CD4-positive, alpha-beta memory T cell (primary cell): Measurements from ENCODE around the gene ATP5MC2. TPM values are rescaled to one million over a fixed set of nuclear protein-coding genes. Genes with fewer than 3 reads are reported as not detected.
A peak's percentile ranks its signal among the peaks of the same experiment; 100 is the strongest.

Experiments
- CTCF ChIA-PET: fragments of 350-600 bp; sonication (Branson Sonifier 250); formaldehyde crosslinking; loops from one replicate; lab custom pipeline; 2021; ENCODE audit warnings: inconsistent platforms; ENCODE audit not compliant: partially characterized antibody; lab: Charles Lee
- POLR2A ChIA-PET: fragments of 350-600 bp; sonication (Branson Sonifier 250); formaldehyde crosslinking; loops from one replicate; lab custom pipeline; 2021; ENCODE audit not compliant: partially characterized antibody; lab: Charles Lee
- DNase-seq, 5 donors: peaks; one replicate each; pipeline versions ENCODE4 v3.0.0 to v3.0.0-alpha.2; 2020 to 2022; ENCODE audit warnings: mixed read lengths in 1 of 5
- H3K27ac ChIP-seq: one replicate; pipeline ENCODE4 v1.7.0; 2013; ENCODE audit warnings: low read depth, low read length
- H3K27me3 ChIP-seq: 2 replicates; pipeline ENCODE4 v1.7.0; 2013; ENCODE audit warnings: mild to moderate bottlenecking, low read length, moderate library complexity; ENCODE audit not compliant: insufficient read depth
- H3K36me3 ChIP-seq: 2 replicates; pipeline ENCODE4 v1.7.0; 2013; ENCODE audit warnings: mild to moderate bottlenecking, low read length, moderate library complexity; ENCODE audit not compliant: insufficient read depth
- H3K4me1 ChIP-seq: 2 replicates; pipeline ENCODE4 v1.7.0; 2013; ENCODE audit warnings: mild to moderate bottlenecking, low read length, moderate library complexity; ENCODE audit not compliant: insufficient read depth
- H3K4me3 ChIP-seq, 2 donors: one replicate each; pipeline ENCODE4 v1.7.0; 2013; ENCODE audit warnings: low read length in 2 of 2, mild to moderate bottlenecking in 1 of 2
- H3K9me3 ChIP-seq, 2 donors: one replicate each; pipeline ENCODE4 v1.7.0; 2013; ENCODE audit warnings: low read length in 2 of 2, control low read depth in 1 of 2; ENCODE audit not compliant: control insufficient read depth in 1 of 2
- H3K27ac Mint-ChIP-seq, 7 donors: one replicate each; pipeline ENCODE4 v1.8.0; 2020 to 2021; ENCODE audit warnings: mixed read lengths in 7 of 7, mild to moderate bottlenecking in 6 of 7, inconsistent platforms in 3 of 7, moderate library complexity in 3 of 7
- H3K27me3 Mint-ChIP-seq, 2 donors: one replicate each; pipeline ENCODE4 v1.8.0; 2020 to 2021; ENCODE audit warnings: mixed read lengths in 2 of 2
- H3K36me3 Mint-ChIP-seq, 2 donors: one replicate each; pipeline ENCODE4 v1.8.0; 2020 to 2021; ENCODE audit warnings: mixed read lengths in 2 of 2, inconsistent platforms in 1 of 2, mild to moderate bottlenecking in 1 of 2
- H3K4me1 Mint-ChIP-seq, 4 donors: one replicate each; pipeline ENCODE4 v1.8.0; 2020 to 2021; ENCODE audit warnings: mixed read lengths in 4 of 4, mild to moderate bottlenecking in 1 of 4
- H3K4me3 Mint-ChIP-seq, 8 donors: one replicate each; pipeline ENCODE4 v1.8.0; 2020 to 2021; ENCODE audit warnings: mixed read lengths in 8 of 8, mild to moderate bottlenecking in 7 of 8, moderate library complexity in 6 of 8, inconsistent platforms in 3 of 8
- H3K9me3 Mint-ChIP-seq, 8 donors: one replicate each; pipeline ENCODE4 v1.8.0; 2020 to 2021; ENCODE audit warnings: mixed read lengths in 8 of 8, mild to moderate bottlenecking in 5 of 8, inconsistent platforms in 3 of 8, moderate library complexity in 1 of 8
- intact Hi-C: fragments of 100-400 bp; cut with micrococcal nuclease; formaldehyde crosslinking; loops from one replicate; pipeline ENCODE4 v1.15.1; 2023
- polyA plus RNA-seq, 2 donors: library from polyadenylated mRNA; unstranded; fragments of 300-500 nt; fragmentation: Illumina TruSeq; gene quantifications; one replicate each; pipeline ENCODE4 v1.2.3, GENCODE V29; 2021
- total RNA-seq, 2 experiments: library from RNA; stranded (reverse); gene quantifications; one replicate each; pipeline ENCODE4 v1.2.3, GENCODE V29; 2021

ATP5MC2 gene
- total and polyA plus RNA-seq, 4 experiments from 2014 or later, result 238 to 581 (median 382) TPM

DNA sequence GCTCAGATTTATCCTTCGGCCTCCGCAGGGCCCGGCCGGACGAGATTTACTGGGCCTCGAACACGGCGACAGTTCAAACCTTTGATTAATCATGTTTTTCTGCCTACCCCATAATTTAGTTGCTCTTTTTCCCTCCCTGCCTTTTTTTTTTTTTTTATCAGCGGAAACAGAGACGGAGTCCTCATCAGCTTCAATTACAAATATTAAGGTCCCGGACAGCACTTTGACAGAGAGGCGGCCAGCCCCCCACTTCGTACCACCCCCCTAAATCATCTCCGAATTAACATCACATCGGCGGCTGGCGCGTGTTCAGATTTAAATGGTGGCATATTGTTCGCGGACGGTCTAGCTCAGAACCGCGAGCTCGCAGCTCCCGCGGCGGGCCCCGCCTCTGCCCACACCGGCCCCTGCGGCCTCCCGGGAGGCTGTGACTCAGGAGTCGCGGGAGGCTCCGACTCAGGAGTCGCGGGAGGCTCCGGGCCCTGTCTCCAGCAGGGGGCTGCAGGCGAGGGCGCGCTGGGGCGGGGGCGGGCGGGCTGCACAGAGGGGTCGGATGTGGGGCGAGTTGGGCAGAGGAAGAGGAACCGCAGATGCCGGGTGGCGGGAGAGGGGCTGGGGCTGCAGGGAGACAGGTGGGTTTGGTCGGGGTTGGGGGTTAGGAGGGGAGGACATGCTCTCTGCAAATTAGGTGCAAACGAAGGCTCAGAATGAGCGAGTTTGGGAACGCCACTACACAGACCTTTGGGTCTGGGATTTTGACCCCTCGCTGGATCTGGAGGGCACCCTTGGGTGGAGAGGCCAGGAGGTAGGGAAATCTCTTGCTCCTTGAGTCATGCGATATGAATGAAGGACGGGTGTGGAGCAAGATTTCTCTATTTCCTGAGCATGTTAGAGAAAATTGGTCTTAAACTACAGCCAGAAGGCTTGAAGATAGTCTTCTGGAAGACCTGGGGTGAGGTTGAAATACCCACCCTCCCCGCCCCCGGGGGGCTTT lies 19.6 kb upstream of the ATP5MC2 start:
- ChIA-PET CTCF (interaction anchor here (13.4 kb wide), 1 partner anchor 49 kb away, joined by 215 read pairs; no protein-coding TSS in a partner anchor), POLR2A (interaction anchor here (0.5 to 1.4 kb wide), 3 partner anchors 14 to 20 kb away, joined by 3 to 5 read pairs (median 4); partner anchors contain the start of gene ATP5MC2)
- no peak overlapping the region for H3K4me3 ChIP-seq
- H3K36me3 ChIP-seq, result no peaks in the 10 kb centered on the region
- H3K27me3 ChIP-seq, result peaks cover 45% of the 10 kb centered on the region
- H3K27ac ChIP-seq, result no peak overlapping the region
- H3K4me1 ChIP-seq, result peaks cover 23% of the 10 kb centered on the region
- Mint-ChIP-seq H3K36me3 (peaks cover 0 to 4% of the 10 kb centered on the region in 2 donors), H3K27me3 (peaks cover 56 to 67% of the 10 kb centered on the region in 2 donors), H3K4me1 (peaks cover 21 to 39% (median 29%) of the 10 kb centered on the region in 4 donors), H3K4me3 (peak overlapping the region; percentile 73 to 90 (median 83)), H3K27ac (peak overlapping the region in 2 of 7 donors; percentile 24 to 27), H3K9me3 (peaks cover 0 to 4% (median 0%) of the 10 kb centered on the region in 8 donors)
- no peak for DNase-seq
- intact Hi-C loops, result loop anchor here (2.0 kb wide), 1 partner anchor 19 kb away; the partner anchor contains the start of gene ATP5MC2
- H3K9me3 ChIP-seq, result no peaks in the 10 kb centered on the region

DNA sequence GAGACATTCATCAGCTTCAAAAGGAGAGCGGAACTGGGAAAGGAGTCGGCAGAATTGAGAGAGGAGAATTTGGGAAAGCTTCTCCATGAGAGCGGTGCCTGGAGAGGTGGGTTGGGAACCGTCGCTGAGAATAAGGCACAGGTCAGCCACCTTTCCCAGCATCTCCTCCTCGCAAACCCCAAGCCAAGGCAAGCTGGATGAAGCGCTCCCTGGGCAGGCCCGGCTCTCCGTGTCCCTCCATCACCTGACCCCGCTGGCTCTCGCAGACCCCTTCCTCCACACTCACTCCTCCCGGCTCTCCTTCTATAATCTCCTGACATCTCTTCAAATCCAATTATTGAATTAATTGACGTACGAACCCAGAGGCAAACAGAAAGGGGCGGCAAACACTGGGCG lies 18.9 kb upstream of the ATP5MC2 start:
- Mint-ChIP-seq H3K27ac (peak overlapping the region in 2 of 7 donors; percentile 24 to 29), H3K9me3 (peaks cover 0 to 4% (median 0%) of the 10 kb centered on the region in 8 donors), H3K36me3 (peaks cover 0 to 4% of the 10 kb centered on the region in 2 donors), H3K4me3 (peak overlapping the region; percentile 65 to 90 (median 83)), H3K27me3 (peaks cover 55 to 60% of the 10 kb centered on the region in 2 donors), H3K4me1 (peaks cover 21 to 39% (median 29%) of the 10 kb centered on the region in 4 donors)
- H3K4me3 ChIP-seq, result no peak overlapping the region
- H3K9me3 ChIP-seq, result no peaks in the 10 kb centered on the region
- ChIA-PET CTCF (interaction anchor here (13.4 kb wide), 1 partner anchor 50 kb away, joined by 215 read pairs; no protein-coding TSS in a partner anchor), POLR2A (interaction anchor here (0.5 to 1.4 kb wide), 3 partner anchors 13 to 19 kb away, joined by 3 to 5 read pairs (median 4); partner anchors contain the start of gene ATP5MC2)
- no peak for DNase-seq
- intact Hi-C loops, result no loop called here
- no peaks in the 10 kb centered on the region for H3K36me3 ChIP-seq
- H3K4me1 ChIP-seq, result peaks cover 23% of the 10 kb centered on the region
- no peak overlapping the region for H3K27ac ChIP-seq
- peaks cover 44% of the 10 kb centered on the region for H3K27me3 ChIP-seq

DNA sequence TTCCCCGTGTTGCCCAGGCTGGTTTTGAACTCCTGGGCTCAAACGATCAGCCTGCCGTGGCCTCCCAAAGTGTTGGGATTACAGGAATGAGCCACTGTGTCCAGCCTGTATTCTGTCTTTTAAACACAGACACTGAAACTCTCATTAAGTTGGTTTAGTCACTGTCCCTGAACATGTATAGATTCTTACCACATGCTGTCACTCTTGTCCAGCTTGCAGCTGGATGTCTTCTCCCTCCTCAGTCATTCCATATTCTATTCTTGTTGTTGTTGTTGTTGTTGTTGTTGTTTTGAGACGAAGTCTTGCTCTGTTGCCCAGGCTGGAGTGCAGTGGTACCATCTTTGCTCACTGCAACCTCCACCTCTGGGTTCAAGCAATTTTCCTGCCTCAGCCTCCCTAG lies 12.3 kb upstream of the ATP5MC2 start:
- DNase-seq, result no peak
- no peak overlapping the region for H3K27ac ChIP-seq
- Mint-ChIP-seq H3K27me3 (peaks cover 11 to 17% of the 10 kb centered on the region in 2 donors), H3K36me3 (no peaks in the 10 kb centered on the region), H3K9me3 (peaks cover 0 to 4% (median 0%) of the 10 kb centered on the region in 8 donors), H3K4me3 (no peak overlapping the region), H3K27ac (no peak overlapping the region), H3K4me1 (no peaks in the 10 kb centered on the region)
- H3K36me3 ChIP-seq, result no peaks in the 10 kb centered on the region
- no peaks in the 10 kb centered on the region for H3K27me3 ChIP-seq
- H3K4me1 ChIP-seq, result no peaks in the 10 kb centered on the region
- POLR2A ChIA-PET, result no interaction called here
- no peak overlapping the region for H3K4me3 ChIP-seq
- intact Hi-C loops, result no loop called here
- CTCF ChIA-PET, result interaction anchor here (3.7 to 13.4 kb wide), 2 partner anchors 12 to 56 kb away, joined by 16 to 215 read pairs; no protein-coding TSS in a partner anchor
- H3K9me3 ChIP-seq, result no peaks in the 10 kb centered on the region

DNA sequence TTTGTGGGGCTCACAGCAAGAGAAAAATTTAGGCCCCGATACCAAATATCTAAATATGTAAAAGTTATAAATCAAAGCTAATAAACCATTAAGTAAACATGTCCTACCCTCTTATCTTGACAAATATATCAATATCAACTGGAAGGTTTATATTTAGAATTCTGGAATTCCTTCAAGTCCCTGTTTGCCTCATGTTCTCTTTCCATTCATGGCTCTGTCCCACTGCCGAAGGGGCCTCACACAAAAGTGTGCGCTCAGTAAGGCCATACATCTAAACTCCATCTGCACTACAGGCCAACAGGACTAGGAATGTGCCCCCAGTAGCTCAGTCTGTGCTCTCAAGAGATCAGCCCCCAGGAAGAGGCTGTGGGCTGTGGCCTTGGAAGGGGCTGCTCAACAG lies 10.6 kb upstream of the ATP5MC2 start:
- Histone ChIP-seq H3K27ac (no peak overlapping the region), H3K9me3 (no peaks in the 10 kb centered on the region), H3K36me3 (no peaks in the 10 kb centered on the region), H3K4me3 (no peak overlapping the region), H3K27me3 (no peaks in the 10 kb centered on the region), H3K4me1 (no peaks in the 10 kb centered on the region)
- H3K27me3 Mint-ChIP-seq, result peaks cover 8 to 10% of the 10 kb centered on the region in 2 donors
- no peaks in the 10 kb centered on the region for H3K36me3 Mint-ChIP-seq
- no peak overlapping the region for H3K27ac Mint-ChIP-seq
- CTCF ChIA-PET, result interaction anchor here (0.9 to 4.7 kb wide), 5 partner anchors 9 to 59 kb away, joined by 3 to 33 read pairs (median 6); partner anchors contain the start of gene ATP5MC2
- DNase-seq, result no peak
- intact Hi-C loops, result no loop called here
- no peak overlapping the region for H3K4me3 Mint-ChIP-seq
- H3K9me3 Mint-ChIP-seq, result no peaks in the 10 kb centered on the region
- H3K4me1 Mint-ChIP-seq, result no peaks in the 10 kb centered on the region
- POLR2A ChIA-PET, result interaction anchor here (1.5 kb wide), 1 partner anchor 11 kb away, joined by 5 read pairs; the partner anchor contains the start of gene ATP5MC2

DNA sequence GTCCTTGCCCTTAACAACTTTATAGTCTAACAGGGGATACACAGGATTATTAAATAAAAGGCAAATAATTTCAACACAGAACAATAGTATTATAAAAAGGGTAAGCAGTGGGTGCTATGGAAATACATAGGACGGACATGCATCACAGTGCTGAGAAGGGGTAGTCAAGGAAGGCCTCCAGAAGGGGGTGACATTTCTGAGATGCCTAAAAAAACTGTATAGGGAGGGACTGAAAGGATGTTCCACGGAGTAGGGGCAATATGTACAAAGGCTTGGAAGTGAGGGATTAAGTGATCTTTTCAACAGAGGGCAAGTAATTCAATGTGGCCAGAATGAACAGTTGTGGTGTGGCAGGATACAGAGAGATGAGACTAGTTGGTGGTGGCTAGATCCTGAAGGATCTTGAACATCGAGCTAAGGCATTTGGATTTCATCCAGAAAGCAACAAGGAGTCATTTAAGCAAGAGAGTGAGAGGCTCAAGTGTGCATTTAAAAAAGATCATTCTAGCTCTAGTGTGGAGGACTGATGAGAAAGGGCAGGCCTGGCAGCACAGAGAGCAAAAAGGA lies 8.9 kb upstream of the ATP5MC2 start:
- intact Hi-C loops, result no loop called here
- no peaks in the 10 kb centered on the region for H3K9me3 ChIP-seq
- Mint-ChIP-seq H3K27me3 (peaks cover 7 to 10% of the 10 kb centered on the region in 2 donors), H3K9me3 (no peaks in the 10 kb centered on the region), H3K4me1 (no peaks in the 10 kb centered on the region), H3K27ac (no peak overlapping the region), H3K36me3 (no peaks in the 10 kb centered on the region), H3K4me3 (no peak overlapping the region)
- H3K36me3 ChIP-seq, result no peaks in the 10 kb centered on the region
- CTCF ChIA-PET, result interaction anchor here (1.3 to 4.7 kb wide), 3 partner anchors 16 to 61 kb away, joined by 3 to 33 read pairs (median 4); no protein-coding TSS in a partner anchor
- POLR2A ChIA-PET, result no interaction called here
- no peak overlapping the region for H3K4me3 ChIP-seq
- H3K4me1 ChIP-seq, result no peaks in the 10 kb centered on the region
- H3K27me3 ChIP-seq, result no peaks in the 10 kb centered on the region
- no peak overlapping the region for H3K27ac ChIP-seq
- DNase-seq, result no peak

- Histone ChIP-seq H3K9me3 (no peaks in the 10 kb centered on the region), H3K4me1 (no peaks in the 10 kb centered on the region), H3K27ac (no peak overlapping the region), H3K4me3 (no peak overlapping the region), H3K27me3 (no peaks in the 10 kb centered on the region), H3K36me3 (no peaks in the 10 kb centered on the region)
- ChIA-PET CTCF (interaction anchor here (4.7 kb wide), 1 partner anchor 61 kb away, joined by 33 read pairs; no protein-coding TSS in a partner anchor), POLR2A (no interaction called here)
- Mint-ChIP-seq H3K4me1 (no peaks in the 10 kb centered on the region), H3K4me3 (no peak overlapping the region), H3K27ac (no peak overlapping the region), H3K36me3 (no peaks in the 10 kb centered on the region), H3K9me3 (peaks cover 0 to 2% (median 0%) of the 10 kb centered on the region in 8 donors), H3K27me3 (peaks cover 10 to 13% of the 10 kb centered on the region in 2 donors)
- no peak for DNase-seq
- intact Hi-C loops, result no loop called here
Observed at GRCh38 chr12:53683983-53684382, 8.1 kb upstream of the ATP5MC2 start.
